GM18505 (cell line): ENCODE results near the gene HBS1L.

ENCODE experiments used
- ATAC-seq: cut with Tn5 transposase; IDR thresholded peaks from one replicate; pipeline ENCODE4 v1.9.1; 2021; ENCODE audit not compliant: unreplicated experiment
- POLR2A ChIP-seq: IDR thresholded peaks from 4 replicates; pipeline ENCODE4 v1.6.1; 2011; ENCODE audit warnings: borderline replicate concordance; ENCODE audit not compliant: insufficient read depth, insufficient read length; ENCODE audit errors: extremely low read depth

HBS1L gene

DNA sequence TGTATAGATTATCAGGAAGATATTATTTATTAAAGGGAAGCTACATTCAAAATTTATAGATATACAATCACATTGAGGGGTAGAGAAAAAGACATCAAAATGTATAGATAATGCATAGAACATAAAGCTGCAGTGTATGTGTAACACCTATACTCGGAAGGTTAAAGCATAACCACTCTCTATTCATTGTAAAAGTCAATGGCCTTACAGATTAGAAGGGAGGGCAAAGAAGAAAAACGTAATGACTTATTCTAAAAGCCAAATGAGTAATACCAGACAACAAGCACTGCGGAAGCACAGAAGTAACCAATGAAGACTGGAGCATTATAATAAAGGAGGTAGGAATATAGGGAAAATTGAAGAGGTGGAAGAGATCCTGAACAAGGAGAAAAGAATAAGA, 11.3 kb downstream of the HBS1L start:
- no peak for ATAC-seq
- TF ChIP-seq POLR2A, result no peak

DNA sequence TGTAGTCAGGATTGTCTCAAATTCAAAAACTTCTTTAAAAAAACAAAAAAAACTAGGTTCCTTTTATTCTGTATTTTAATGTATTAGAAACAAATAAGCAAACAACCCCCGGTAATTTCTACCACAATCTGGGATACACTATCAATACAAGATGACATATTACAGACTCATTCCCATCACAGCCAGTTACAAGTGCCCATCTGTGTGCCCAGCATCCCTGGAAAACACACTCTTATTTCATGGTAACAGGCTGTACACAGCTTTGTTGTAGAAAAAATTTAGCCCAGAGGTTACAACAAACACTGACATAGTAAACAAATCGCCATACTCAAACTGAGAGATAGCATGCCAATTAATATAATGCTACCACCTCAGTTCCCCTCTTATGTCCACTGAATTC, 16.3 kb downstream of the HBS1L start:
- TF ChIP-seq POLR2A, result no peak
- no peak for ATAC-seq

DNA sequence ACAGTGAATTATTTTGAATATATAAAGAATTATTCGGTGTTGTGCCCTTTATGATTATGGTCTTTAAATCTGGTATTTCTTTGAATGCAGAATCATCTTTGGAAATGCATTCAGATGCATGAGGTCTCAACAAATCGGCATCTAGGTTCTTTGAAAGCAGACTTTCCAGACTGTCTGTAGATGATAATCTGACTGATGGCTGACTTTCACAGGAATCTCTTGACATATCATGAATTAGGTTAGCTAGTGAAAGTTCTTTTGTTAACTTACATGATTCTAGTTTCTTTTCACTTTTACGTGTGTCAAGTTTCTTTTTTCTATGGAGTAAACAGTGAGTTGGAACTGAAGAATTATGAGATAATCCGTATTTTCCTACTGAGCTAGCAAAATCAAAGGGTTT, 17.1 kb downstream of the HBS1L start:
- TF ChIP-seq POLR2A, result no peak
- no peak for ATAC-seq

DNA sequence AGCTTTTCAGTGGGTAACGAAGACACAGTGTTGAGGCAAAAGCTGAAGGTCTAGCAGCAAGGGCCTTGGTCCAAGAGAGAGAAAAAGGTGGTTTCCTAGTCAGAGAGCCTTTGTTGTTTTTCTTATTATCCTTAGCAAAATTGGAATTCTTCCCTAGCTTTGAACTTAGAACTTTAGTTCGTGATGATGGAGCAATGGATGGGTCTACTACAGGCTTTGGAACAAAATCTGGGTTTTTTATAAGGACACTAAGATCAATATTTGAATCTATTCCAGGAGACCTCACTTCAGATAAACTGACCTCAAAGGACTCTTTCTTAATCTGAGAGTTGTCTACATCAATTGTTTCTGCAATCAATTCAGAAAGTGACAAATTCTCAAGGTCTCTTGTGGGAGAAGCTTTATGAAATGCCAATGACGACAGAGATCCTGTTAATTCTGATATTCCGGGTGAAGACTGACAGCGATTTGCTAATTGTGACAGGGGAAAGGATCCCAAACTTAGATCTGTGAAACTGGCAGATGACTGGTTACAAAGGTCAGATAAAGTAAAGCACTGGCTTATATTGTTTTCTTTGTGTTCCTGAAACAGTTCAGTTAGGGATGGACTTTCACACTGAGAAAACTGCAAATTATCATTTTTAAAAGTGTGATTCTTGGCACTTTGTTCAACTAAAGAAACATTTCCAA, 17.7 kb downstream of the HBS1L start:
- TF ChIP-seq POLR2A, result no peak
- no peak for ATAC-seq

DNA sequence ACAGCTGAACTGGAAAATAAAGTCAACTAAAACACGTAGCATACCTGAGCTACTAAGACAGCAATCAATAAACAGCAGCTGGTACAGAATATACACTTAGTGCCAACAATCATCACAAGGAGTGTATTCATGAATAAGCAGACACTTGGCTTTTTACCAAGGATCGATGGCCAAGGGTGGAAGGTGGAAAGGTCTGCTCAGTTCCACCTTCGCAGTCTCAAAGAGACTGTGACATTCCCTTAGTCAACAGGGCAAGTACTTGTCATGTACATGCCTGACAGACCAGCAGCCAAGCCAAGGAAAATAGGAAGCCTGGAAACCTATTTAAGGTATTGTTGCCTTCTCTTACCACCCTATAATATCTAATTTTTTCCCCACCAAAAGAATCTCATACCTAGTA, 21.4 kb downstream of the HBS1L start:
- no peak for TF ChIP-seq POLR2A

DNA sequence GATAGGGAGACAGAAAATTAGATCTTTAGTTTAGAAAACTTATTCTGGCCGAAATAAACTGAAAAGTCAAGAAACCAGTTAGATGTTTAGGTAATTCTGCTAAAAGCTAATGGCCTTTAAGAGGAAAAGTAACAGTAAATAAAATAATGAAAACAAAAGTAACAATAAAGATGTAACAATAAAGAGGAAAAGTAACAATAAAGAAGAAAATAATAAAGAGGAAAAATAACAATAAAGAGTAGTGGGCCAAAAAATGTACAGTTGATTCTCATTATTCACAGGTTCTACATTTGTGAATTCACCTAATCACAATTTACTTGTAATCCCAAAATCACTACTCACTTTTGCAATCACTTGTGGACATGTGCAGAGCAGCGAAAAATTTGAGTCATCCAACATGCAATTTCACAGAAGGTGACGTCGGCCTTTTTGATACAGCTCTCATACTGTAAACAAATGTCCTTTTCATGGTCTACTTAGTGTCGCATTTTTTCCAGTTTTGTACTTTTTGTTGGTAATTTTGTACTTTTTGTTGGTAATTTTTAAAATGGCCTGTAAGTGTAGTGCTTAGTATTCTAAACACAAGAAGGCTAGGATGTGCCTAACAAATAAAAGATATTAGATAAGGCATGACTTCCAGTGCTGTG, 24.0 kb downstream of the HBS1L start:
- no peak for ATAC-seq
- TF ChIP-seq POLR2A, result no peak

More for the DNA sequence above, 21.4 kb downstream of the HBS1L start:
- ATAC-seq, result no peak

DNA sequence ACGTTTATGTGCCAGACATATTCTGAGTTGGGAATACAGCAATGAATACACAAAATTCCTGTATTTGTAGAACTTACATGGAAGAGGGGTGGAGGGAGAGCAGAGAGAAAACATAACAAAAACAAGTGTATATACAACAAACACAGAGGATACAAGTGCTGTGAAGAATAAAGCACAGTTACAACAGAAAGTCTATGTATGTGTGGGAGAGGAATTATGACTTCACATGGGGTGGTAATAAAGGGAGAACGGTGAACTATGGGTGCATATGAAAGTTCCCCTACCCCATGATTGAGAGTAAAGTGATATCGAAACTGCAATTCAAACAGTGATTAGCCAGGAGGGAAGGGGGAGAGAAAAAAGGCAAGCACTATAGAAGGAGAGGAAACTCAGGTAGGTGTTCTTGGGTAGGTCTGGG, 24.6 kb downstream of the HBS1L start:
- no peak for TF ChIP-seq POLR2A
- peak; percentile 93 for ATAC-seq

DNA sequence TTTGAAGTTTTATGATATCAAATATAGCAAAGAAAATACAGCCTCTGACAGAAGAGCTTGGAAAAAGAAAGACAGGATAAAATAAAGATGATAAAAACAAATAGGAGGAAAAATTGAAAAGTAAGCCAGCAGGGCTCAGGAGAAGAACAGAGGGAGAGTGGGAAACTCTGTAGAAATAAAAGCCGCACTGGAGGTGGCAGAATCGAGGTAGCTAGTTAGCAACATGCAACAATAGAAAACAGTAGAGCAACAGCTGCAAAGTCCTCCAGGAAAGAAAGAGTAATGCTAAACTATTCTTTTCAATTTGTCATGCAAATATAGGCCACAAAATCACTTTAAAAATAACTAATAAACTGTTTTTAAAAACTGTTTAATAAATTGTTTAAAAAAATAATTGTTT, 28.8 kb downstream of the HBS1L start:
- no peak for ATAC-seq
- no peak for TF ChIP-seq POLR2A

DNA sequence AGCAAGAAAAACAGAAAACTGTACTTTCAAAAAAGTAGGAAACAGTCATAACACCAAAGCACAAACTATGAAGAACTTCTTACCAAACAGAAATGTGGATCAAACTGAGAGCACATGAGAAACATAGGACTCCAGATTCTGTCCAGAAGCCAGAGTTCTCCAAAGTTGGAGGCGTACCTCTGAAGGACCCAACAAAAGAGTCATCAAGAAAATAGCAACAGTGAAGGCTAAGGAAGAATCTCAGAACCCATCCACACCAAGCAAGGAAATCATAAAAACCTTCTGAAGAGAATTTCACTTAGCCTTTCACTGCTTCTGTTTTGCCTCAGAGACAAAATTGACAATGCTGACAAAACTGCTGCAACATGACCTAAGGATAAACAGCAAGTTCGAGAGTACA, 29.4 kb downstream of the HBS1L start:
- no peak for TF ChIP-seq POLR2A
- no peak for ATAC-seq

DNA sequence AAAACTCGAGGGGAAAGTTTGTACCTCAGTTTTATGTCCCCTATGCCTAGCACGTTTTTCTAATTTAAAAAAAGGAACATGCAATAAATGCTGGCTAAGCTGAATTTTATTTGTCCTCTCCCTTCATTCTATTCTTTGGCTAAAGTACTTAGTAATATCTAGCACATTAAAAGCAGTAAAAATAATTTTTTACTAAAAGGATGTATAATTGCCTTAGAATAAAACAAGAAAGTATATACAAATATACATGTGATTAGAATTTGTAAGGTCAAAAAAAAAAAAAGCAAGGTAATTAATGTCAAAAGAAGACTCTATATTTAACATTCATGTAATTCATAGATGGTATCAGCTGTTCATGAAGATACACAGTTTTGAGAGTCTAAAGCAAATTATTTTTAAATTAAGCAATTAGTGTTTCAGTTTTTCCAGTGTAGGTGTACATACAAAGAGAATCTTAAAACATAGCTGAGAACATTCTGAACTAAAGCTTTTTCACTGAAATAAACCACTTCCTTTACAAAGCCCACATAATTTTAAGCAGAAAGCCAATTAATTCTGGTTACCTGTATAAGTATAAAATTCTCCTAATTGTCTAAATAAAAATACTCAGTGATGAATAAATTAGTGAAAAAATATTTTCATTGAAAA, 32.4 kb downstream of the HBS1L start:
- TF ChIP-seq POLR2A, result no peak
- ATAC-seq, result no peak

DNA sequence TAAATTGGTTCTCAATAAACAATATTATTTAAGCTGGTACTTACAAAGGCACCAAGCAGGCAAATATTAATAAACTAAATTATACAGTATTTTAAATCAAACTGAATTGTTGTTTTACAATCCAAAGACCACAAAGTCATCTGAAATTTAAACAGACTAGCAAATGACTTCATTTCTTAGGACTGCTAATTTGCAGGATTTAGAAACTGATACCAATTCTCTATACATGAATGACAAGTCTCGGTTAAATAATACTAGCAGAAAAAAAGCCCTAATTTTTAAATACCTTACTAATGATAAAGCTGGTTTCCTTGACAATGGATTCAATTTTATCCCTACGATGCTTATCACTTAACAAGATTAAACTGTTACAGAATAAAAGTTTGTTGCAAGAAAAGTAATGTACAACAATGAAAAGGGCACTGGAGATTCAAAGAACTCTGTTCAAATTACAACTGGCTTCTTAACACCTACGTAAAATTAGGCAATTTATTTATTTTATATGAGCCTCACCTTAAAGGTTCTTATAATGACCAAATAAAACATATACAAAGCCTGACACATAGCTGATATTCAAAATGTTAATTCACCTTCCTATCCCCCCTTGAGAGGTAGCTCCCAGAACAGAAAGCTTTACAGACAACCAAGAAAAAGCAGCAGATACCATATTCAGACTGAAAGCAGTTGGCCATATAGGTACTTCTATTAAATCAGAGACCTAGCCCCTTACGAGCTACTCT, 33.1 kb downstream of the HBS1L start:
- ATAC-seq, result no peak
- TF ChIP-seq POLR2A, result no peak

DNA sequence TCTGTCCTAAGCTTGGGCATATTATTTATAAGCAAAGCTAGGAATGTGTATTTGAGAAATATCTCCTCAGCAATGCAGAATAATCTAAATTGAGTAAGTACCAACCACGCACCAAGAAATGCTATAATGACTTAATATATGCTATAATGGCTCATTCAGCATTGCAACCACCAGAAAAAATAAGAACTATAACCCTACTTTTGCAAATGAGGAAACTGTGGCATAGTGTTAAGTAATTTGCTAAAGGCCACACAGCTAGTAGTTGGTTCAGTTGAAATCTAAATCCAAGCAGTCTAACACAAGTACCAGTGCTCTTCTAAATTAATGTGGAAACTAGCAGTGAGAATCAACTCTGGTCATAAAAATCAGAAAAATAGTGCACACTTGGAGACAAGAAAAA, 35.7 kb downstream of the HBS1L start:
- no peak for ATAC-seq
- TF ChIP-seq POLR2A, result no peak

DNA sequence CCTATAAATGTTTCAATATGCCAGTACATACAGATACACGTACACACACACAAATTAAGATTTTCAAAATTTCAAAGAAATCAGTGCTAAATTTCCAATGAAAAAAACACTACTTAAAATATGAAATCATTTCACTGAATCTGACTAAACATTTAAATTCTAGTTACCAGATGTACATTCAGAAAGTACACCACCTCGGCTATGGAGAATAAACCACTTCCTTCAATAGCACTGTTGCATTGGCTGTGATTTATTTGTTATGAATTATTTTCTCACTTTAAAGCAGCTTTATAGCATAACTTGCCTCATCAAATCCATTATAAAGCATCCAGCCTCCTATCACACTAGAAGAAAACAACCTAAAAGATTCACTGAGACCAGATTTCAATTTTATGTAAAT, 36.6 kb downstream of the HBS1L start:
- no peak for TF ChIP-seq POLR2A
- ATAC-seq, result no peak
